DOHH2 (cell line): ENCODE measurements around the gene AMBRA1.

Experiments
- H3F3A ChIP-seq: fragments of 200-600 bp; sonication (generic), shearing (Covaris generic); 2 replicates; pipeline ENCODE4 v1.6.0; 2016; ENCODE audit warnings: antibody characterized with exemption, mild to moderate bottlenecking; ENCODE audit not compliant: control insufficient read depth, insufficient read depth
- H3K27ac ChIP-seq: fragments of 200-600 bp; sonication (generic); 2 replicates; pipeline ENCODE4 v1.5.1; 2014; ENCODE audit warnings: low read depth, mild to moderate bottlenecking, low read length, moderate library complexity
- H3K27me3 ChIP-seq: fragments of 200-600 bp; sonication (generic); 2 replicates; pipeline ENCODE4 v1.6.1; 2014; ENCODE audit warnings: mild to moderate bottlenecking, low read length, mixed read lengths; ENCODE audit not compliant: control insufficient read depth
- H3K36me3 ChIP-seq: fragments of 200-600 bp; sonication (generic); 2 replicates; pipeline ENCODE4 v1.6.1; 2014; ENCODE audit warnings: mild to moderate bottlenecking, low read length, moderate library complexity, mixed read lengths; ENCODE audit not compliant: control insufficient read depth
- H3K4me1 ChIP-seq: fragments of 200-600 bp; sonication (generic); 2 replicates; pipeline ENCODE4 v1.6.1; 2014; ENCODE audit warnings: mild to moderate bottlenecking, low read length, mixed read lengths; ENCODE audit not compliant: control insufficient read depth
- H3K4me2 ChIP-seq: fragments of 200-600 bp; sonication (generic); 2 replicates; pipeline ENCODE4 v1.6.0; 2014; ENCODE audit warnings: mild to moderate bottlenecking, low read length, moderate library complexity
- H3K4me3 ChIP-seq: fragments of 200-600 bp; sonication (generic); 2 replicates; pipeline ENCODE4 v1.5.1; 2014; ENCODE audit warnings: mild to moderate bottlenecking, low read length, mixed read lengths
- H3K79me2 ChIP-seq: fragments of 200-600 bp; sonication (generic); 2 replicates; pipeline ENCODE4 v1.6.1; 2014; ENCODE audit warnings: mild to moderate bottlenecking, low read length, mixed read lengths; ENCODE audit not compliant: control insufficient read depth
- H3K9me2 ChIP-seq: fragments of 200-600 bp; sonication (generic); replicated peaks from 2 replicates; pipeline ENCODE4 v1.6.1; 2014; ENCODE audit warnings: mild to moderate bottlenecking, low read length, mixed read lengths; ENCODE audit not compliant: control insufficient read depth
- H3K9me3 ChIP-seq: fragments of 200-600 bp; sonication (generic); 2 replicates; pipeline ENCODE4 v1.6.1; 2014; ENCODE audit warnings: antibody characterized with exemption, low read length, mixed read lengths; ENCODE audit not compliant: control insufficient read depth, insufficient read depth
- H4K20me1 ChIP-seq: fragments of 200-600 bp; sonication (generic); 2 replicates; pipeline ENCODE4 v1.6.0; 2014; ENCODE audit warnings: low read depth, mild to moderate bottlenecking, antibody characterized with exemption, low read length, moderate library complexity; ENCODE audit not compliant: control insufficient read depth, insufficient read depth
- CTCF ChIP-seq: fragments of 200-600 bp; sonication (generic); IDR thresholded peaks from one replicate; pipeline ENCODE4 v1.5.1; 2014; ENCODE audit warnings: antibody characterized with exemption, mild to moderate bottlenecking, low read depth, low read length; ENCODE audit not compliant: poor library complexity, severe bottlenecking
- EZH2phosphoT487 ChIP-seq: fragments of 200-600 bp; sonication (generic); IDR thresholded peaks from 2 replicates; pipeline ENCODE4 v1.6.1; 2017; ENCODE audit warnings: borderline replicate concordance, mild to moderate bottlenecking, antibody characterized with exemption, low read length, moderate library complexity, mixed read lengths

AMBRA1 gene

GRCh38 chr11:46547579-46547978 lies 46.2 kb downstream of the AMBRA1 start:
- H3K4me1 ChIP-seq: no peaks in the 10 kb centered on the region
- H3K9me2 ChIP-seq: no peaks in the 10 kb centered on the region
- no peaks in the 10 kb centered on the region for H3F3A ChIP-seq
- H3K27ac ChIP-seq: no peak overlapping the region
- H3K9me3 ChIP-seq: no peaks in the 10 kb centered on the region
- peaks cover 40% of the 10 kb centered on the region for H3K36me3 ChIP-seq
- H3K79me2 ChIP-seq: peaks cover 31% of the 10 kb centered on the region
- no peak overlapping the region for H3K4me3 ChIP-seq
- H3K27me3 ChIP-seq: no peaks in the 10 kb centered on the region
- H4K20me1 ChIP-seq: no peaks in the 10 kb centered on the region
- no peak overlapping the region for H3K4me2 ChIP-seq
- TF ChIP-seq EZH2phosphoT487: no peak

- H3K4me1 ChIP-seq: no peaks in the 10 kb centered on the region
- no peaks in the 10 kb centered on the region for H3K9me3 ChIP-seq
- H3K4me3 ChIP-seq: no peak overlapping the region
- no peaks in the 10 kb centered on the region for H3K27me3 ChIP-seq
- H3K27ac ChIP-seq: no peak overlapping the region
- H3K4me2 ChIP-seq: no peak overlapping the region
- no peaks in the 10 kb centered on the region for H3K9me2 ChIP-seq
- H3F3A ChIP-seq: no peaks in the 10 kb centered on the region
- peaks cover 61% of the 10 kb centered on the region for H3K36me3 ChIP-seq
- H3K79me2 ChIP-seq: peaks cover 3% of the 10 kb centered on the region
- no peaks in the 10 kb centered on the region for H4K20me1 ChIP-seq
- TF ChIP-seq CTCF (no peak), EZH2phosphoT487 (no peak)
Observed at GRCh38 chr11:46543564-46543963, 50.3 kb downstream of the AMBRA1 start.

- Histone ChIP-seq H3K9me2 (no peaks in the 10 kb centered on the region), H3K4me3 (no peak overlapping the region), H3K9me3 (no peaks in the 10 kb centered on the region), H4K20me1 (peaks cover 10% of the 10 kb centered on the region), H3K79me2 (peaks cover 11% of the 10 kb centered on the region), H3K27ac (no peak overlapping the region), H3K27me3 (no peaks in the 10 kb centered on the region), H3K36me3 (peaks cover 54% of the 10 kb centered on the region), H3F3A (peaks cover 8% of the 10 kb centered on the region), H3K4me1 (peaks cover 6% of the 10 kb centered on the region), H3K4me2 (no peak overlapping the region)
- TF ChIP-seq CTCF (no peak), EZH2phosphoT487 (no peak)
Observed at GRCh38 chr11:46541593-46542371, 52.0 kb downstream of the AMBRA1 start.

GRCh38 chr11:46540807-46541206 lies 53.0 kb downstream of the AMBRA1 start:
- Histone ChIP-seq H3K9me2 (no peaks in the 10 kb centered on the region), H4K20me1 (peaks cover 11% of the 10 kb centered on the region), H3K9me3 (no peaks in the 10 kb centered on the region), H3K4me2 (no peak overlapping the region), H3K4me1 (peaks cover 6% of the 10 kb centered on the region), H3K4me3 (no peak overlapping the region), H3K79me2 (peaks cover 21% of the 10 kb centered on the region), H3K36me3 (peaks cover 46% of the 10 kb centered on the region), H3K27ac (no peak overlapping the region), H3F3A (peaks cover 8% of the 10 kb centered on the region), H3K27me3 (no peaks in the 10 kb centered on the region)
- TF ChIP-seq CTCF (no peak), EZH2phosphoT487 (no peak)
